K562 (cell line): ENCODE results near the gene INCA1. TPM values are rescaled to one million over a fixed set of nuclear protein-coding genes. Genes with fewer than 3 reads are reported as not detected.

ENCODE experiments used
- ATAC-seq: fragments of 200-7000 bp; cut with Tn5 transposase; 3 replicates; pipeline ENCODE4 v1.9.1; 2020; ENCODE audit warnings: moderate library complexity
- BruUV-seq: library from RNA; stranded (reverse); fragments of 400-500 nt; replicated peaks from 2 replicates; lab custom pipeline; 2021; lab: Mats Ljungman, UMichigan
- CTCF ChIA-PET: fragments of 300-600 bp; formaldehyde crosslinking; extraction: SDS; loops from one replicate; lab custom pipeline; 2021; ENCODE audit warnings: low intra/inter-chr PET ratio; lab: Yijun Ruan, JAX
- POLR2A ChIA-PET: fragments of 300-600, 350-650 bp; sonication (Branson Sonifier 250); formaldehyde crosslinking; extraction: SDS; loops from one replicate; lab custom pipeline; 2021; ENCODE audit warnings: antibody characterized with exemption, inconsistent platforms; lab: Yijun Ruan, JAX
- DNase-seq, 4 experiments: peaks; one replicate each; pipeline versions ENCODE4 v3.0.0 to v3.0.0-alpha.2; 2011 to 2018; ENCODE audit warnings: low spot score in 3 of 4, mixed read lengths in 3 of 4; ENCODE audit errors: extremely low read depth in 1 of 4
- FAIRE-seq: peaks from 2 replicates; lab custom pipeline; 2011; peaks lifted over from hg19 to GRCh38; lab: Jason Lieb, UNC
- H2AFZ ChIP-seq: 2 replicates; pipeline ENCODE4 v1.6.0; 2011; ENCODE audit warnings: low read depth, low read length, control low read depth, inconsistent platforms
- H3K27ac ChIP-seq: fragments of 200-600 bp; 3 replicates; pipeline ENCODE4 v1.8.0; 2011; ENCODE audit warnings: low read depth, mild to moderate bottlenecking, control low read depth, inconsistent platforms, low read length, moderate library complexity, mixed read lengths; ENCODE audit errors: extremely low read depth
- H3K27me3 ChIP-seq, 2 experiments: fragments of 300-600 bp in 1 of 2; 2 replicates in 1 of 2; 3 replicates in 1 of 2; pipeline versions ENCODE4 v1.6.0 to v1.8.0; 2011; ENCODE audit warnings: inconsistent platforms in 2 of 2, low read length in 2 of 2, mild to moderate bottlenecking in 1 of 2, mixed read lengths in 1 of 2, moderate library complexity in 1 of 2; ENCODE audit not compliant: control insufficient read depth in 2 of 2, insufficient read depth in 2 of 2
- H3K36me3 ChIP-seq: fragments of 300-600 bp; 3 replicates; pipeline ENCODE4 v1.8.0; 2011; ENCODE audit warnings: mild to moderate bottlenecking, low read length, inconsistent platforms; ENCODE audit not compliant: control insufficient read depth, insufficient read depth
- H3K4me1 ChIP-seq, 2 experiments: fragments of 200-600 bp in 1 of 2; replicated peaks in 1 of 2; 2 replicates in 1 of 2; 3 replicates in 1 of 2; pipeline versions ENCODE4 v1.5.1 to v1.8.0; 2011; ENCODE audit warnings: inconsistent platforms in 2 of 2, low read length in 2 of 2, mild to moderate bottlenecking in 1 of 2, mixed read lengths in 1 of 2, moderate library complexity in 1 of 2; ENCODE audit not compliant: control insufficient read depth in 2 of 2, insufficient read depth in 2 of 2
- H3K4me2 ChIP-seq: 2 replicates; pipeline ENCODE4 v1.6.1; 2011; ENCODE audit warnings: low read length, control low read depth, inconsistent platforms, mixed read lengths; ENCODE audit not compliant: insufficient read depth
- H3K4me3 ChIP-seq: fragments of 200-600 bp; sonication (generic), shearing (Covaris generic); 2 replicates; pipeline ENCODE4 v1.5.1; 2016; ENCODE audit warnings: control low read depth, inconsistent platforms
- H3K79me2 ChIP-seq: fragments of 200-600 bp; 3 replicates; pipeline ENCODE4 v1.8.0; 2011; ENCODE audit warnings: low read length, inconsistent platforms; ENCODE audit not compliant: control insufficient read depth, insufficient read depth
- H3K9ac ChIP-seq, 2 experiments: 2 replicates each; pipeline versions ENCODE4 v1.6.0 to v1.6.1; 2011; ENCODE audit warnings: low read depth in 2 of 2, low read length in 2 of 2, control low read depth in 1 of 2, inconsistent platforms in 1 of 2, mild to moderate bottlenecking in 1 of 2, mixed read lengths in 1 of 2; ENCODE audit not compliant: insufficient read depth in 1 of 2
- H3K9me1 ChIP-seq: one replicate; pipeline ENCODE4 v1.6.0; 2011; ENCODE audit warnings: inconsistent platforms, mild to moderate bottlenecking, low read length, moderate library complexity; ENCODE audit not compliant: control insufficient read depth, insufficient read depth
- H3K9me3 ChIP-seq: replicated peaks from 2 replicates; pipeline ENCODE4 v1.5.1; 2011; ENCODE audit warnings: low read depth, low read length, inconsistent platforms; ENCODE audit not compliant: control insufficient read depth, insufficient read depth
- H4K20me1 ChIP-seq: replicated peaks from 2 replicates; pipeline ENCODE4 v1.6.1; 2011; ENCODE audit warnings: low read length, inconsistent platforms, mixed read lengths; ENCODE audit not compliant: control insufficient read depth, insufficient read depth
- ELF2 ChIP-seq: fragments of 250-450 bp; sonication (Bioruptor Pico); IDR thresholded peaks from 2 replicates; pipeline ENCODE4 v1.5.0; 2021; ENCODE audit warnings: mild to moderate bottlenecking
- FOXK2 ChIP-seq, 2 experiments: fragments of 450-650 bp; IDR thresholded peaks in 1 of 2; conservative IDR thresholded peaks in 1 of 2; 2 replicates each; pipeline ENCODE4 v1.6.1; 2016; ENCODE audit warnings: low read depth in 2 of 2, mild to moderate bottlenecking in 1 of 2
- RHOXF2B ChIP-seq: fragments of 250-450 bp; sonication (Bioruptor Pico); conservative IDR thresholded peaks from 2 replicates; pipeline ENCODE4 v1.5.1; 2021
- SAP30 ChIP-seq: fragments of 200-600 bp; sonication (generic); IDR thresholded peaks from 2 replicates; pipeline ENCODE4 v1.6.1; 2012; ENCODE audit warnings: borderline replicate concordance, low read depth, mild to moderate bottlenecking, moderate library complexity, low read length, control low read depth, inconsistent platforms; ENCODE audit not compliant: insufficient read depth, poor library complexity, severe bottlenecking
- TOE1 ChIP-seq, 2 experiments: fragments of 450-650 bp in 1 of 2; sonication (generic) in 1 of 2; formaldehyde crosslinking in 1 of 2; IDR thresholded peaks; 2 replicates each; pipeline versions ENCODE4 v1.7.1 to v1.8.0; 2016 to 2022; ENCODE audit warnings: borderline replicate concordance in 2 of 2, mild to moderate bottlenecking in 2 of 2, antibody characterized with exemption in 1 of 2, inconsistent platforms in 1 of 2, low read depth in 1 of 2, missing genetic modification reagents in 1 of 2, moderate library complexity in 1 of 2
- YBX1 ChIP-seq: fragments of 450-650 bp; IDR thresholded peaks from 2 replicates; pipeline ENCODE4 v1.7.1; 2016; ENCODE audit warnings: mild to moderate bottlenecking
- ZNF76 ChIP-seq: fragments of 250-450 bp; sonication (Bioruptor Pico); IDR thresholded peaks from 2 replicates; pipeline ENCODE4 v1.4.0; 2020; ENCODE audit warnings: mild to moderate bottlenecking, moderate library complexity, borderline replicate concordance
- whole genome bisulfite sequencing: fragments of 100-300 bp; shearing (Covaris generic); methylation state at CpG from one replicate; pipeline ENCODE4 v1.1.6; 2016; ENCODE audit warnings: low coverage, mixed read lengths; ENCODE audit not compliant: insufficient coverage; ENCODE audit errors: missing lambda C conversion rate; 5-methylcytosine and 5-hydroxymethylcytosine counted together
- in situ Hi-C: fragments of 300-500 bp; cut with MboI; formaldehyde crosslinking; loops from 4 replicates; pipeline ENCODE4 v1.15.0; 2018; ENCODE audit warnings: inconsistent platforms, mixed read lengths
- intact Hi-C: fragments of 100-400 bp; cut with micrococcal nuclease; formaldehyde crosslinking; loops from 2 replicates; pipeline ENCODE4 v1.14.2; 2022
- polyA plus RNA-seq, 8 experiments: library from polyadenylated mRNA; depleted of rRNA in 4 of 8; stranded (reverse) in 5 of 8; unstranded in 3 of 8; fragments of >200 nt; fragmentation: Nextera tagmentation in 2 of 8; fragmentation: Illumina TruSeq in 1 of 8; extraction: Ambion mirVana in 2 of 8; extraction: Trizol in 1 of 8; gene quantifications; 2 replicates each; pipeline versions ENCODE4 v1.2.1 to v1.2.3, GENCODE V29; 2011 to 2014; ENCODE audit warnings: inconsistent platforms in 1 of 8, missing spikeins in 1 of 8
- total RNA-seq, 7 experiments: library from RNA; depleted of rRNA in 6 of 7; stranded (reverse); fragments of >200 nt in 6 of 7; fragmentation: Illumina TruSeq in 2 of 7; extraction: Trizol in 2 of 7; gene quantifications; 2 replicates each; pipeline versions ENCODE4 v1.2.1 to v1.2.3, GENCODE V29; 2011 to 2021; ENCODE audit warnings: low replicate concordance in 1 of 7
- TF ChIP-seq, protein P1 (sequence below): fragments of 250-450 bp; sonication (Bioruptor Pico); IDR thresholded peaks from 2 replicates; pipeline ENCODE4 v1.5.0; 2020; ENCODE audit warnings: mild to moderate bottlenecking
- TF ChIP-seq, protein P2 (sequence below), 2 experiments: IDR thresholded peaks; 2 replicates each; pipeline ENCODE4 v1.6.1; 2012; ENCODE audit warnings: improper control_type of control experiment in 2 of 2, low read depth in 2 of 2, low read length in 2 of 2, borderline replicate concordance in 1 of 2
- TF ChIP-seq, protein P3 (sequence below): fragments of 250-450 bp; sonication (Bioruptor Pico); IDR thresholded peaks from 2 replicates; pipeline ENCODE4 v1.8.0; 2021; ENCODE audit warnings: mild to moderate bottlenecking, moderate library complexity
- TF ChIP-seq, protein P4 (sequence below): fragments of 250-450 bp; sonication (Bioruptor Pico); IDR thresholded peaks from 2 replicates; pipeline ENCODE4 v1.5.0; 2021; ENCODE audit warnings: mild to moderate bottlenecking, borderline replicate concordance

INCA1 gene
- total and polyA plus RNA-seq, 9 of the 15 experiments (the other 6 are each of a cell fraction or from before 2014, with no cell fraction given), result 0.08 to 0.50 (median 0.13) TPM; not detected in 4

DNA sequence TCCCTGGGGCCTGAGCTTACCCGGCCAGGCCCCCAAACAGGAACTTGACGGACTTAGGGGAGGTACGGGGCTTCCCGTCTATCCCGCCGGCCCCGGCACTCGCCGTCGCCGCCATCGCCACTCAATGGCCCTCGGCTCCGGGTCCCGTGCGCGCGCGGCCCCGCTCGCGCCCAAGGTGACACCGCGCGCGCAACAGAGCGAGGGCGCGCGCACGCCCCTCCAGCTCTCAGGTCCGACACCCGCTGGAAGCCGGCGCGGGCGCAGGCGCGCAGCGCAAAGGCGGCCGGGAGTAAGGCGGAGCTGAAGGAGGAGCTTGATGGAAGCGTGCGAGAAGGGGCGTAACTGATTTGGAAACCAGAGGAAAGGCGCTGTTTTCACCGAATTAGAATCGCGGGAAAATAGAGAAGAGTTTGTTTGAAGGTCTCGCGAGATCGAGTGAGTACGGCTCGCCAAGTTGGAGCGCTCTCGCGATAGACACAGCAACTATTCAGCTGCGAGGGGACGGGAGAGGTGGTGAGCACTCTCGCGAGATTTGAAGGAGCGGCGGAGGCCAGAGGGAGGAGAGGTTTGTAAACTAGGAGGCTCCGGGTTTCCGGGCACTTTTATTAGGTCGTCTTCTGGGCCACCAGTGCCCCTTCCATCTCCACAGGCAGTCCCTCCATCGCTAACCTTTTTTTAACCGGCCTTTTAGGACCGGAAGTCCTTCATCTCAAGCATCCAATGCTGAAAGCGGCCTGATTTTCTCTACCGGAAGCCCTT lies 57.3 kb downstream of the INCA1 start, which contains the start of the genes RNF167 and SLC25A11:
RNF167 (plus strand) TSS at position 473 of the 759 bp plus-strand sequence. CDS start 642 bp downstream, outside the sequence.
SLC25A11 (minus strand) TSS at position 251 of the 759 bp plus-strand sequence; CDS start at position 115, 136 bp downstream.
- in situ Hi-C loops, result no loop called here
- peak within 1 kb of the TSS; percentile 89 for H2AFZ ChIP-seq
- H3K9me3 ChIP-seq, result no peaks in the 10 kb centered on the region
- FAIRE-seq (peak; percentile 93), DNase-seq (peak; percentile 88 to 95 (median 92)), ATAC-seq (peak; percentile 90)
- peak within 1 kb of the TSS; percentile 96 for H3K4me3 ChIP-seq
- peak within 1 kb of the TSS; percentile 95 to 98 for H3K9ac ChIP-seq
- H3K9me1 ChIP-seq, result no peaks in the 10 kb centered on the region
- peaks cover 18 to 29% of the 10 kb centered on the region in 2 experiments; a peak in 4 of 5 replicates for H3K4me1 ChIP-seq
- H3K36me3 ChIP-seq, result peaks cover 63% of the 10 kb centered on the region
- H4K20me1 ChIP-seq, result peaks cover 1% of the 10 kb centered on the region; the same call in 1 of the 2 replicates
- intact Hi-C loops, result no loop called here
- no TSS peak for BruUV-seq
- WGBS, result 1% methylated on average over 33 of the region's 72 CpGs
- no peaks in the 10 kb centered on the region for H3K27me3 ChIP-seq
- peaks cover 63% of the 10 kb centered on the region for H3K79me2 ChIP-seq
- H3K27ac ChIP-seq, result peak within 1 kb of the TSS; percentile 90
- ChIA-PET CTCF (no interaction called here), POLR2A (interaction anchor here (0.7 to 1.6 kb wide), 12 partner anchors 10 to 162 kb away, joined by 3 to 20 read pairs (median 3); partner anchors contain the start of genes ENO3, PFN1 and SPAG7)
- peak within 1 kb of the TSS; percentile 96 for H3K4me2 ChIP-seq
- TF ChIP-seq RHOXF2B (no peak), ELF2 (CRISPR knock-in tag) (0 out of 2 replicates have a peak, but pooled peaks have one; percentile 32), ZNF76 (CRISPR knock-in tag) (no peak), SAP30 (no peak), TOE1 (IDR thresholded peaks at IDR 0.05; ENCODE audit: borderline replicate concordance) (no peak; the same call in 1 of the 2 replicates), TOE1 (CRISPR knock-in tag; IDR thresholded peaks at IDR 0.05; ENCODE audit: borderline replicate concordance, low read depth) (no peak), YBX1 (no peak), FOXK2 (conservative IDR thresholded peaks at IDR 0.05 in 1 of 2, IDR thresholded peaks at IDR 0.05 in 1 of 2; ENCODE audit: low read depth in 2 of 2) (peak in 1 of 2 experiments; percentile 43; a peak in 1 of 4 replicates)
- TF ChIP-seq, protein P1, sequence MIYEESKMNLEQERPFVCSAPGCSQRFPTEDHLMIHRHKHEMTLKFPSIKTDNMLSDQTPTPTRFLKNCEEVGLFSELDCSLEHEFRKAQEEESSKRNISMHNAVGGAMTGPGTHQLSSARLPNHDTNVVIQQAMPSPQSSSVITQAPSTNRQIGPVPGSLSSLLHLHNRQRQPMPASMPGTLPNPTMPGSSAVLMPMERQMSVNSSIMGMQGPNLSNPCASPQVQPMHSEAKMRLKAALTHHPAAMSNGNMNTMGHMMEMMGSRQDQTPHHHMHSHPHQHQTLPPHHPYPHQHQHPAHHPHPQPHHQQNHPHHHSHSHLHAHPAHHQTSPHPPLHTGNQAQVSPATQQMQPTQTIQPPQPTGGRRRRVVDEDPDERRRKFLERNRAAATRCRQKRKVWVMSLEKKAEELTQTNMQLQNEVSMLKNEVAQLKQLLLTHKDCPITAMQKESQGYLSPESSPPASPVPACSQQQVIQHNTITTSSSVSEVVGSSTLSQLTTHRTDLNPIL (CRISPR knock-in tag), result no peak
- TF ChIP-seq, protein P2, sequence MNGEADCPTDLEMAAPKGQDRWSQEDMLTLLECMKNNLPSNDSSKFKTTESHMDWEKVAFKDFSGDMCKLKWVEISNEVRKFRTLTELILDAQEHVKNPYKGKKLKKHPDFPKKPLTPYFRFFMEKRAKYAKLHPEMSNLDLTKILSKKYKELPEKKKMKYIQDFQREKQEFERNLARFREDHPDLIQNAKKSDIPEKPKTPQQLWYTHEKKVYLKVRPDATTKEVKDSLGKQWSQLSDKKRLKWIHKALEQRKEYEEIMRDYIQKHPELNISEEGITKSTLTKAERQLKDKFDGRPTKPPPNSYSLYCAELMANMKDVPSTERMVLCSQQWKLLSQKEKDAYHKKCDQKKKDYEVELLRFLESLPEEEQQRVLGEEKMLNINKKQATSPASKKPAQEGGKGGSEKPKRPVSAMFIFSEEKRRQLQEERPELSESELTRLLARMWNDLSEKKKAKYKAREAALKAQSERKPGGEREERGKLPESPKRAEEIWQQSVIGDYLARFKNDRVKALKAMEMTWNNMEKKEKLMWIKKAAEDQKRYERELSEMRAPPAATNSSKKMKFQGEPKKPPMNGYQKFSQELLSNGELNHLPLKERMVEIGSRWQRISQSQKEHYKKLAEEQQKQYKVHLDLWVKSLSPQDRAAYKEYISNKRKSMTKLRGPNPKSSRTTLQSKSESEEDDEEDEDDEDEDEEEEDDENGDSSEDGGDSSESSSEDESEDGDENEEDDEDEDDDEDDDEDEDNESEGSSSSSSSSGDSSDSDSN (IDR thresholded peaks at IDR 0.05; ENCODE audit: borderline replicate concordance in 1 of 2, low read depth in 2 of 2, low read length in 2 of 2), result no peak
- TF ChIP-seq, protein P3, sequence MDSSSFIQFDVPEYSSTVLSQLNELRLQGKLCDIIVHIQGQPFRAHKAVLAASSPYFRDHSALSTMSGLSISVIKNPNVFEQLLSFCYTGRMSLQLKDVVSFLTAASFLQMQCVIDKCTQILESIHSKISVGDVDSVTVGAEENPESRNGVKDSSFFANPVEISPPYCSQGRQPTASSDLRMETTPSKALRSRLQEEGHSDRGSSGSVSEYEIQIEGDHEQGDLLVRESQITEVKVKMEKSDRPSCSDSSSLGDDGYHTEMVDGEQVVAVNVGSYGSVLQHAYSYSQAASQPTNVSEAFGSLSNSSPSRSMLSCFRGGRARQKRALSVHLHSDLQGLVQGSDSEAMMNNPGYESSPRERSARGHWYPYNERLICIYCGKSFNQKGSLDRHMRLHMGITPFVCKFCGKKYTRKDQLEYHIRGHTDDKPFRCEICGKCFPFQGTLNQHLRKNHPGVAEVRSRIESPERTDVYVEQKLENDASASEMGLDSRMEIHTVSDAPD (CRISPR knock-in tag), result no peak
- TF ChIP-seq, protein P4, sequence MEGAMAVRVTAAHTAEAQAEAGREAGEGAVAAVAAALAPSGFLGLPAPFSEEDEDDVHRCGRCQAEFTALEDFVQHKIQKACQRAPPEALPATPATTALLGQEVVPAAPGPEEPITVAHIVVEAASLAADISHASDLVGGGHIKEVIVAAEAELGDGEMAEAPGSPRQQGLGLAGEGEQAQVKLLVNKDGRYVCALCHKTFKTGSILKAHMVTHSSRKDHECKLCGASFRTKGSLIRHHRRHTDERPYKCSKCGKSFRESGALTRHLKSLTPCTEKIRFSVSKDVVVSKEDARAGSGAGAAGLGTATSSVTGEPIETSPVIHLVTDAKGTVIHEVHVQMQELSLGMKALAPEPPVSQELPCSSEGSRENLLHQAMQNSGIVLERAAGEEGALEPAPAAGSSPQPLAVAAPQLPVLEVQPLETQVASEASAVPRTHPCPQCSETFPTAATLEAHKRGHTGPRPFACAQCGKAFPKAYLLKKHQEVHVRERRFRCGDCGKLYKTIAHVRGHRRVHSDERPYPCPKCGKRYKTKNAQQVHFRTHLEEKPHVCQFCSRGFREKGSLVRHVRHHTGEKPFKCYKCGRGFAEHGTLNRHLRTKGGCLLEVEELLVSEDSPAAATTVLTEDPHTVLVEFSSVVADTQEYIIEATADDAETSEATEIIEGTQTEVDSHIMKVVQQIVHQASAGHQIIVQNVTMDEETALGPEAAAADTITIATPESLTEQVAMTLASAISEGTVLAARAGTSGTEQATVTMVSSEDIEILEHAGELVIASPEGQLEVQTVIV (CRISPR knock-in tag), result no peak
